HCT116 (cell line): ENCODE results near the gene H3-3A. TPM values are rescaled to one million over a fixed set of nuclear protein-coding genes. Genes with fewer than 3 reads are reported as not detected.

Experiments
- ATAC-seq: fragments of 200-7000 bp; cut with Tn5 transposase; 2 replicates; pipeline ENCODE4 v1.9.1; 2020; ENCODE audit warnings: mild to moderate bottlenecking, moderate library complexity
- BruUV-seq: library from RNA; stranded (reverse); fragments of 400-500 nt; replicated peaks from 2 replicates; lab custom pipeline; 2021; lab: Mats Ljungman, UMichigan
- CTCF ChIA-PET: fragments of 300-600 bp; sonication (Branson Sonifier 250); formaldehyde crosslinking; loops from one replicate; lab custom pipeline; 2021; ENCODE audit warnings: antibody characterized with exemption; lab: Charles Lee
- POLR2A ChIA-PET: fragments of 300-600, 350-600 bp; sonication (Branson Sonifier 250); formaldehyde crosslinking; loops from one replicate; lab custom pipeline; 2021; ENCODE audit warnings: antibody characterized with exemption; lab: Charles Lee
- RAD21 ChIA-PET, 2 experiments: fragments of 300-600 bp; sonication (Branson Sonifier 250); formaldehyde crosslinking; loops; one replicate each; lab custom pipeline; 2023; ENCODE audit warnings: low total read pairs in 2 of 2; ENCODE audit not compliant: uncharacterized antibody in 2 of 2, unreplicated experiment in 2 of 2, low non-redundant PET in 1 of 2; lab: Charles Lee
- DNase-seq: peaks from one replicate; pipeline ENCODE4 v3.0.0-alpha.2; 2010; ENCODE audit warnings: low read depth, low spot score
- H2AFZ ChIP-seq: fragments of 200-600 bp; shearing (Covaris generic), sonication (generic); 2 replicates; pipeline ENCODE4 v1.6.1; 2017; ENCODE audit warnings: low read depth, mixed run types, mixed read lengths, antibody characterized with exemption, low read length; ENCODE audit not compliant: poor library complexity, severe bottlenecking
- H3K27ac ChIP-seq: 2 replicates; pipeline ENCODE4 v1.5.1; 2012; ENCODE audit warnings: low read depth, low read length
- H3K27me3 ChIP-seq: fragments of 200-600 bp; sonication (generic); 2 replicates; pipeline ENCODE4 v1.6.1; 2016; ENCODE audit warnings: mixed run types, low read length, mixed read lengths; ENCODE audit not compliant: insufficient read depth
- H3K36me3 ChIP-seq, 2 experiments: fragments of 200-500 bp in 1 of 2; fragments of 200-600 bp in 1 of 2; sonication (Bioruptor generic) in 1 of 2; sonication (generic) in 1 of 2; 2 replicates each; pipeline versions ENCODE4 v1.5.1 to v1.6.1; 2014 to 2016; ENCODE audit warnings: low read length in 2 of 2, inconsistent platforms in 1 of 2, mixed read lengths in 1 of 2, mixed run types in 1 of 2; ENCODE audit not compliant: insufficient read depth in 2 of 2, control insufficient read depth in 1 of 2
- H3K4me1 ChIP-seq, 2 experiments: fragments of 200-600 bp in 1 of 2; sonication (generic) in 1 of 2; 2 replicates each; pipeline versions ENCODE4 v1.5.1 to v1.6.1; 2012 to 2017; ENCODE audit warnings: low read length in 2 of 2, inconsistent platforms in 1 of 2, mild to moderate bottlenecking in 1 of 2, mixed read lengths in 1 of 2, mixed run types in 1 of 2, moderate library complexity in 1 of 2; ENCODE audit not compliant: insufficient read depth in 2 of 2, control insufficient read depth in 1 of 2
- H3K4me2 ChIP-seq: fragments of 200-600 bp; sonication (generic); 2 replicates; pipeline ENCODE4 v1.6.1; 2017; ENCODE audit warnings: mixed run types, low read length, mixed read lengths
- H3K4me3 ChIP-seq, 2 experiments: fragments of 200-600 bp in 1 of 2; sonication (generic) in 1 of 2; replicated peaks in 1 of 2; 2 replicates each; pipeline ENCODE4 v1.5.1; 2011 to 2016; ENCODE audit warnings: low read length in 2 of 2, control low read depth in 1 of 2, low read depth in 1 of 2, mild to moderate bottlenecking in 1 of 2, mixed read lengths in 1 of 2, mixed run types in 1 of 2
- H3K79me2 ChIP-seq: fragments of 200-600 bp; sonication (generic); 2 replicates; pipeline ENCODE4 v1.6.1; 2017; ENCODE audit warnings: mild to moderate bottlenecking, mixed run types, low read length, moderate library complexity, mixed read lengths; ENCODE audit not compliant: insufficient read depth
- H3K9ac ChIP-seq: fragments of 200-600 bp; sonication (generic); 2 replicates; pipeline ENCODE4 v1.6.1; 2016; ENCODE audit warnings: low read length, mixed read lengths
- H3K9me2 ChIP-seq: fragments of 200-600 bp; sonication (generic), shearing (Covaris generic); 2 replicates; pipeline ENCODE4 v1.6.1; 2017; ENCODE audit warnings: mixed run types, mild to moderate bottlenecking, moderate library complexity; ENCODE audit not compliant: insufficient read depth
- H3K9me3 ChIP-seq, 2 experiments: fragments of 200-500 bp in 1 of 2; fragments of 200-600 bp in 1 of 2; sonication (Bioruptor generic) in 1 of 2; sonication (generic) in 1 of 2; 2 replicates each; pipeline ENCODE4 v1.6.1; 2014 to 2017; ENCODE audit warnings: low read length in 2 of 2, mixed read lengths in 2 of 2, inconsistent platforms in 1 of 2, low read depth in 1 of 2, mild to moderate bottlenecking in 1 of 2, mixed run types in 1 of 2, moderate library complexity in 1 of 2; ENCODE audit not compliant: control insufficient read depth in 1 of 2, insufficient read depth in 1 of 2
- H4K20me1 ChIP-seq: fragments of 200-600 bp; sonication (generic), shearing (Covaris generic); 2 replicates; pipeline ENCODE4 v1.6.1; 2017; ENCODE audit warnings: mixed run types, mild to moderate bottlenecking, moderate library complexity; ENCODE audit not compliant: insufficient read depth
- ATF3 ChIP-seq: IDR thresholded peaks from 2 replicates; pipeline ENCODE4 v1.6.1; 2012
- CTCF ChIP-seq, 3 experiments: fragments of 200-600 bp in 1 of 3; sonication (generic) in 1 of 3; IDR thresholded peaks in 2 of 3; conservative IDR thresholded peaks in 1 of 3; 2 replicates each; pipeline ENCODE4 v1.5.1; 2012 to 2017; ENCODE audit warnings: low read depth in 2 of 3, low read length in 2 of 3, antibody characterized with exemption in 1 of 3, borderline replicate concordance in 1 of 3, control low read depth in 1 of 3, mild to moderate bottlenecking in 1 of 3, mixed read lengths in 1 of 3, mixed run types in 1 of 3, moderate library complexity in 1 of 3; ENCODE audit not compliant: insufficient read depth in 1 of 3
- EGR1 ChIP-seq: IDR thresholded peaks from 2 replicates; pipeline ENCODE4 v1.6.1; 2012; ENCODE audit warnings: low read depth
- ELF1 ChIP-seq: IDR thresholded peaks from 2 replicates; pipeline ENCODE4 v1.6.1; 2012; ENCODE audit warnings: low read depth, borderline replicate concordance
- EZH2 ChIP-seq: fragments of 200-600 bp; sonication (generic); IDR thresholded peaks from 2 replicates; pipeline ENCODE4 v1.6.1; 2017; ENCODE audit warnings: antibody characterized with exemption, mixed run types
- EZH2phosphoT487 ChIP-seq: fragments of 200-600 bp; IDR thresholded peaks from 2 replicates; pipeline ENCODE4 v1.6.1; 2018; ENCODE audit warnings: antibody characterized with exemption, borderline replicate concordance
- FOSL1 ChIP-seq: IDR thresholded peaks from 2 replicates; pipeline ENCODE4 v1.6.1; 2012; ENCODE audit warnings: low read depth
- POLR2A ChIP-seq: IDR thresholded peaks from 2 replicates; pipeline ENCODE4 v1.7.0; 2011; ENCODE audit warnings: borderline replicate concordance; ENCODE audit not compliant: insufficient read depth, insufficient read length; ENCODE audit errors: extremely low read depth
- SIN3A ChIP-seq: IDR thresholded peaks from 2 replicates; pipeline ENCODE4 v1.6.1; 2012; ENCODE audit warnings: low read depth
- YY1 ChIP-seq: IDR thresholded peaks from 2 replicates; pipeline ENCODE4 v1.6.1; 2011; ENCODE audit warnings: low read length, low read depth, moderate library complexity, mild to moderate bottlenecking; ENCODE audit not compliant: insufficient replicate concordance; ENCODE audit errors: extremely low read depth
- ZNF274 ChIP-seq: fragments of 200-500 bp; sonication (Bioruptor generic); IDR thresholded peaks from 2 replicates; pipeline ENCODE4 v1.6.1; 2014; ENCODE audit warnings: mild to moderate bottlenecking, low read depth, low read length, inconsistent platforms
- intact Hi-C: fragments of 100-400 bp; cut with micrococcal nuclease; formaldehyde crosslinking; loops from 2 replicates; pipeline ENCODE4 v1.10.0; 2022
- total RNA-seq: library from RNA; stranded (reverse); gene quantifications from one replicate; pipeline ENCODE4 v1.2.1, GENCODE V29; 2021; ENCODE audit not compliant: unreplicated experiment
- TF ChIP-seq, protein P1 (sequence below): IDR thresholded peaks from 2 replicates; pipeline ENCODE4 v1.6.1; 2011; ENCODE audit warnings: mild to moderate bottlenecking, low read length, moderate library complexity; ENCODE audit not compliant: insufficient replicate concordance; ENCODE audit errors: extremely low read depth

The H3-3A gene
- total RNA-seq, 1 experiment from 2014 or later, result 386 TPM

GRCh38 chr1:226078374-226078773 is 15.9 kb downstream of the H3-3A start:
- TF ChIP-seq ZNF274, result no peak
- no peak for TF ChIP-seq POLR2A
- TF ChIP-seq ELF1, result no peak
- no peak for TF ChIP-seq EGR1
- Histone ChIP-seq H3K4me1 (peaks cover 0 to 10% of the 10 kb centered on the region in 2 experiments; a peak in 2 of 4 replicates), H3K9me2 (no peaks in the 10 kb centered on the region), H3K4me3 (no peak overlapping the region), H3K27me3 (no peaks in the 10 kb centered on the region), H3K27ac (no peak overlapping the region), H3K9ac (no peak overlapping the region), H4K20me1 (no peaks in the 10 kb centered on the region), H3K9me3 (no peaks in the 10 kb centered on the region), H3K36me3 (no peaks in the 10 kb centered on the region), H2AFZ (no peak overlapping the region), H3K4me2 (no peak overlapping the region), H3K79me2 (no peaks in the 10 kb centered on the region)
- intact Hi-C loops, result no loop called here
- ChIA-PET RAD21 (no interaction called here), CTCF (interaction anchor here (0.7 to 5.0 kb wide), 2 partner anchors 13 to 47 kb away, joined by 3 to 32 read pairs; no protein-coding TSS in a partner anchor), POLR2A (interaction anchor here (1.2 kb wide), 1 partner anchor 9 kb away, joined by 4 read pairs; no protein-coding TSS in a partner anchor)
- DNase-seq, result no peak
- ATAC-seq, result no peak
- no TSS peak for BruUV-seq

DNA sequence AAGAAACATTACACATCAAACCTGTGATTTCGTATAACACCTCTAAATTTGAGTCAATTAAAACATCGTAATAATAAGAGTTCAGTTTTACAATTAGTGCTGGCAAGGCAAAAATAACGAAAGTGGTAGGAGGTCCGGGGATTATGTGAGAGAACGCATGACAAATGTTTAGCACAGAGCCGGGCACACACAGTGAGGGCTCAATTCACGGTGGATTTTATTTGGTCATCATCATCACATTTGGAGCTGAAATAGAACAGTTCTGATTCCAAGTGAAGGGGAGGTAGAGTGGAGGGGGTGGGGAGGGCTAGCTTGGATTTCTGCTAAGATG is 20.0 kb downstream of the H3-3A start:
- ATAC-seq (no peak), DNase-seq (no peak)
- peak overlapping the region; percentile 99 for H3K4me2 ChIP-seq
- H3K36me3 ChIP-seq, result no peaks in the 10 kb centered on the region
- no peaks in the 10 kb centered on the region for H3K9me3 ChIP-seq
- ChIA-PET CTCF (interaction anchor here (1.3 to 2.2 kb wide), 2 partner anchors 18 to 41 kb away, joined by 3 to 21 read pairs; no protein-coding TSS in a partner anchor), RAD21 (no interaction called here), POLR2A (interaction anchor here (0.6 to 2.3 kb wide), 5 partner anchors 8 to 83 kb away, joined by 3 to 6 read pairs (median 3); partner anchors contain the start of gene SDE2)
- H4K20me1 ChIP-seq, result no peaks in the 10 kb centered on the region
- TF ChIP-seq, protein P1, sequence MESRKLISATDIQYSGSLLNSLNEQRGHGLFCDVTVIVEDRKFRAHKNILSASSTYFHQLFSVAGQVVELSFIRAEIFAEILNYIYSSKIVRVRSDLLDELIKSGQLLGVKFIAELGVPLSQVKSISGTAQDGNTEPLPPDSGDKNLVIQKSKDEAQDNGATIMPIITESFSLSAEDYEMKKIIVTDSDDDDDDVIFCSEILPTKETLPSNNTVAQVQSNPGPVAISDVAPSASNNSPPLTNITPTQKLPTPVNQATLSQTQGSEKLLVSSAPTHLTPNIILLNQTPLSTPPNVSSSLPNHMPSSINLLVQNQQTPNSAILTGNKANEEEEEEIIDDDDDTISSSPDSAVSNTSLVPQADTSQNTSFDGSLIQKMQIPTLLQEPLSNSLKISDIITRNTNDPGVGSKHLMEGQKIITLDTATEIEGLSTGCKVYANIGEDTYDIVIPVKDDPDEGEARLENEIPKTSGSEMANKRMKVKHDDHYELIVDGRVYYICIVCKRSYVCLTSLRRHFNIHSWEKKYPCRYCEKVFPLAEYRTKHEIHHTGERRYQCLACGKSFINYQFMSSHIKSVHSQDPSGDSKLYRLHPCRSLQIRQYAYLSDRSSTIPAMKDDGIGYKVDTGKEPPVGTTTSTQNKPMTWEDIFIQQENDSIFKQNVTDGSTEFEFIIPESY, result no peak
- TF ChIP-seq EZH2phosphoT487, result no peak
- TF ChIP-seq YY1, result no peak
- TF ChIP-seq CTCF (IDR thresholded peaks at IDR 0.05 in 2 of 3, conservative IDR thresholded peaks at IDR 0.05 in 1 of 3; ENCODE audit: borderline replicate concordance in 1 of 3, insufficient read depth in 1 of 3, low read depth in 2 of 3, low read length in 2 of 3), result no peak
- no peak for TF ChIP-seq EZH2
- TF ChIP-seq SIN3A, result no peak
- no peak for TF ChIP-seq ATF3
- no peak for TF ChIP-seq FOSL1
- peak overlapping the region; percentile 57 to 75 for H3K4me3 ChIP-seq
- no peak overlapping the region for H2AFZ ChIP-seq
- intact Hi-C loops, result loop anchor here (5.0 kb wide), 1 partner anchor 85 kb away; the partner anchor contains the start of gene SDE2
- H3K27me3 ChIP-seq, result no peaks in the 10 kb centered on the region
- peaks cover 2 to 18% of the 10 kb centered on the region in 2 experiments; a peak in 2 of 4 replicates for H3K4me1 ChIP-seq
- no peak overlapping the region for H3K27ac ChIP-seq
- H3K79me2 ChIP-seq, result no peaks in the 10 kb centered on the region
- H3K9me2 ChIP-seq, result no peaks in the 10 kb centered on the region
- peak overlapping the region; percentile 81 for H3K9ac ChIP-seq
- BruUV-seq, result no TSS peak
